Vagina (tissue), 2 donors: ENCODE results near the gene TENM4. TPM values are rescaled to one million over a fixed set of nuclear protein-coding genes. Genes with fewer than 3 reads are reported as not detected.

Source experiments
- DNase-seq, 2 donors: peaks; one replicate each; pipeline ENCODE4 v3.0.0-alpha.2; 2017; ENCODE audit errors: extremely low spot score in 2 of 2
- H3K27ac ChIP-seq: fragments of 200-600 bp; sonication (generic); one replicate; pipeline ENCODE4 v1.5.1; 2019
- H3K27me3 ChIP-seq: fragments of 200-600 bp; sonication (generic); one replicate; pipeline ENCODE4 v1.5.1; 2019
- H3K36me3 ChIP-seq, 2 donors: fragments of 200-600 bp; sonication (generic); one replicate each; pipeline ENCODE4 v1.5.1; 2017 to 2019
- H3K4me1 ChIP-seq: fragments of 200-600 bp; sonication (generic); one replicate; pipeline ENCODE4 v1.5.1; 2019
- H3K4me3 ChIP-seq, 2 donors: fragments of 200-600 bp; sonication (generic); 1 replicate in 1 of 2; 2 replicates in 1 of 2; pipeline ENCODE4 v1.5.1; 2016 to 2019
- H3K9me3 ChIP-seq: fragments of 200-600 bp; sonication (generic); one replicate; pipeline ENCODE4 v1.5.1; 2019
- CTCF ChIP-seq, 3 experiments: fragments of 450-650 bp in 2 of 3; fragments of 200-600 bp in 1 of 3; sonication (generic) in 1 of 3; IDR thresholded peaks; one replicate each; pipeline ENCODE4 v1.5.1; 2017 to 2019; ENCODE audit warnings: antibody characterized with exemption in 3 of 3, mild to moderate bottlenecking in 2 of 3, moderate library complexity in 2 of 3
- POLR2A ChIP-seq, 2 donors: fragments of 450-650 bp; IDR thresholded peaks; one replicate each; pipeline ENCODE4 v1.6.1; 2017; ENCODE audit warnings: antibody characterized with exemption in 2 of 2, mild to moderate bottlenecking in 2 of 2, moderate library complexity in 2 of 2
- POLR2AphosphoS5 ChIP-seq, 2 donors: sonication (generic); formaldehyde crosslinking; IDR thresholded peaks; one replicate each; pipeline ENCODE4 v1.9.0; 2017; ENCODE audit warnings: antibody characterized with exemption in 2 of 2, mild to moderate bottlenecking in 2 of 2, low read depth in 1 of 2; ENCODE audit not compliant: insufficient read depth in 1 of 2
- intact Hi-C: fragments of 100-400 bp; cut with DNase I; formaldehyde crosslinking; loops from one replicate; pipeline ENCODE4 v1.15.1; 2023
- total RNA-seq: library from RNA; depleted of rRNA; stranded (reverse); fragments of >200 nt; gene quantifications from one replicate; pipeline ENCODE4 v1.2.3, GENCODE V29; 2016

TENM4 gene
- total RNA-seq, 1 donor from 2014 or later: 12.5 TPM

GRCh38 chr11:78651136-78651775 is 789.6 kb downstream of the TENM4 start:
- Histone ChIP-seq H3K4me3 (no peak overlapping the region), H3K27me3 (no peaks in the 10 kb centered on the region), H3K36me3 (no peaks in the 10 kb centered on the region), H3K4me1 (no peaks in the 10 kb centered on the region), H3K27ac (no peak overlapping the region), H3K9me3 (no peaks in the 10 kb centered on the region)
- no peak for TF ChIP-seq POLR2AphosphoS5 (IDR thresholded peaks at IDR 0.05; ENCODE audit: insufficient read depth in 1 of 2, low read depth in 1 of 2)
- TF ChIP-seq CTCF (IDR thresholded peaks at IDR 0.05): no peak
- no peak for TF ChIP-seq POLR2A (IDR thresholded peaks at IDR 0.05)
- DNase-seq: peak in 1 of 2 donors; percentile 54
- intact Hi-C loops: no loop called here

GRCh38 chr11:78649361-78650215 is 791.2 kb downstream of the TENM4 start:
- intact Hi-C loops: loop anchor here (10.0 kb wide), 2 partner anchors 315 to 845 kb away; no protein-coding TSS in a partner anchor
- Histone ChIP-seq H3K9me3 (no peaks in the 10 kb centered on the region), H3K36me3 (no peaks in the 10 kb centered on the region), H3K27ac (no peak overlapping the region), H3K27me3 (no peaks in the 10 kb centered on the region), H3K4me1 (no peaks in the 10 kb centered on the region), H3K4me3 (no peak overlapping the region)
- peak in 1 of 2 donors; percentile 80 for DNase-seq
- no peak for TF ChIP-seq CTCF (IDR thresholded peaks at IDR 0.05)
- TF ChIP-seq POLR2AphosphoS5 (IDR thresholded peaks at IDR 0.05; ENCODE audit: insufficient read depth in 1 of 2, low read depth in 1 of 2): no peak
- TF ChIP-seq POLR2A (IDR thresholded peaks at IDR 0.05): no peak

GRCh38 chr11:78647986-78648875 is 792.6 kb downstream of the TENM4 start:
- no peaks in the 10 kb centered on the region for H3K4me1 ChIP-seq
- H3K4me3 ChIP-seq: no peak overlapping the region
- no peak for TF ChIP-seq POLR2A (IDR thresholded peaks at IDR 0.05)
- H3K27ac ChIP-seq: no peak overlapping the region
- H3K27me3 ChIP-seq: no peaks in the 10 kb centered on the region
- DNase-seq: peak; percentile 46 to 83
- H3K9me3 ChIP-seq: no peaks in the 10 kb centered on the region
- no peaks in the 10 kb centered on the region for H3K36me3 ChIP-seq
- intact Hi-C loops: loop anchor here (10.0 kb wide), 2 partner anchors 317 to 847 kb away; no protein-coding TSS in a partner anchor

- intact Hi-C loops: loop anchor here (10.0 kb wide), 2 partner anchors 317 to 847 kb away; no protein-coding TSS in a partner anchor
- DNase-seq: peak; percentile 49 to 74
- H3K27me3 ChIP-seq: no peaks in the 10 kb centered on the region
- no peaks in the 10 kb centered on the region for H3K4me1 ChIP-seq
- no peaks in the 10 kb centered on the region for H3K9me3 ChIP-seq
- TF ChIP-seq CTCF (IDR thresholded peaks at IDR 0.05): no peak
- TF ChIP-seq POLR2AphosphoS5 (IDR thresholded peaks at IDR 0.05; ENCODE audit: insufficient read depth in 1 of 2, low read depth in 1 of 2): no peak
- no peak for TF ChIP-seq POLR2A (IDR thresholded peaks at IDR 0.05)
- no peak overlapping the region for H3K27ac ChIP-seq
- H3K36me3 ChIP-seq: no peaks in the 10 kb centered on the region
- no peak overlapping the region for H3K4me3 ChIP-seq
Observed at GRCh38 chr11:78647266-78647915, 793.4 kb downstream of the TENM4 start.
